Measurements from ENCODE around the gene SOX10. TPM values are rescaled to one million over a fixed set of nuclear protein-coding genes. Genes with fewer than 3 reads are reported as not detected.

The SOX10 gene
- polyA plus RNA-seq (ENCODE audit: insufficient read length in 3 of 3), result under 1 TPM; 0.46 to 0.86 (median 0.62) TPM

- no peak for DNase-seq (ENCODE audit: low read depth in 3 of 3, low spot score in 2 of 3)
These were observed at the start of gene SOX10 for GRCh38 chr22:37983860-37984791. TSS of gene SOX10 (minus strand) at chr22:37984555. CDS start at chr22:37983784, 771 bp downstream.

- no peak for DNase-seq (ENCODE audit: low read depth in 3 of 3, low spot score in 2 of 3)
These were observed 49.3 kb upstream of the SOX10 start for GRCh38 chr22:38033522-38034277.

- DNase-seq (ENCODE audit: low read depth in 3 of 3, low spot score in 2 of 3), result no peak
These were observed 48.5 kb upstream of the SOX10 start for GRCh38 chr22:38032681-38033521.

- no peak for DNase-seq (ENCODE audit: low read depth in 3 of 3, low spot score in 2 of 3)
These were observed 47.1 kb upstream of the SOX10 start for GRCh38 chr22:38031491-38031890.

GRCh38 chr22:38030311-38031133 is 46.2 kb upstream of the SOX10 start:
- DNase-seq (ENCODE audit: low read depth in 3 of 3, low spot score in 2 of 3), result no peak

GRCh38 chr22:38029901-38030300 is 45.5 kb upstream of the SOX10 start:
- DNase-seq (ENCODE audit: low read depth in 3 of 3, low spot score in 2 of 3), result no peak

- no peak for DNase-seq (ENCODE audit: low read depth in 3 of 3, low spot score in 2 of 3)
These were observed 45.0 kb upstream of the SOX10 start for GRCh38 chr22:38029370-38029769.

GRCh38 chr22:38028344-38029130 is 44.2 kb upstream of the SOX10 start:
- no peak for DNase-seq (ENCODE audit: low read depth in 3 of 3, low spot score in 2 of 3)

GRCh38 chr22:38027487-38027886 is 43.1 kb upstream of the SOX10 start:
- DNase-seq (ENCODE audit: low read depth in 3 of 3, low spot score in 2 of 3), result no peak

- DNase-seq (ENCODE audit: low read depth in 3 of 3, low spot score in 2 of 3), result no peak
These were observed 42.1 kb upstream of the SOX10 start for GRCh38 chr22:38026130-38027111.

- DNase-seq (ENCODE audit: low read depth in 3 of 3, low spot score in 2 of 3), result no peak
These were observed 41.2 kb upstream of the SOX10 start for GRCh38 chr22:38025514-38025913.

GRCh38 chr22:38023045-38023444 is 38.7 kb upstream of the SOX10 start:
- DNase-seq (ENCODE audit: low read depth in 3 of 3, low spot score in 2 of 3), result no peak

- DNase-seq (ENCODE audit: low read depth in 3 of 3, low spot score in 2 of 3), result no peak
These were observed 36.9 kb upstream of the SOX10 start for GRCh38 chr22:38021206-38021605.

GRCh38 chr22:38018938-38019827 is 34.8 kb upstream of the SOX10 start:
- no peak for DNase-seq (ENCODE audit: low read depth in 3 of 3, low spot score in 2 of 3)

GRCh38 chr22:38017939-38018885 is 33.9 kb upstream of the SOX10 start:
- no peak for DNase-seq (ENCODE audit: low read depth in 3 of 3, low spot score in 2 of 3)
